ENCODE data around the gene CAMTA1. TPM values are rescaled to one million over a fixed set of nuclear protein-coding genes. Genes with fewer than 3 reads are reported as not detected.
A peak's percentile ranks its signal among the peaks of the same experiment; 100 is the strongest.

CAMTA1 gene
- total RNA-seq, 1 donor from 2014 or later, result 77.6 TPM

DNA sequence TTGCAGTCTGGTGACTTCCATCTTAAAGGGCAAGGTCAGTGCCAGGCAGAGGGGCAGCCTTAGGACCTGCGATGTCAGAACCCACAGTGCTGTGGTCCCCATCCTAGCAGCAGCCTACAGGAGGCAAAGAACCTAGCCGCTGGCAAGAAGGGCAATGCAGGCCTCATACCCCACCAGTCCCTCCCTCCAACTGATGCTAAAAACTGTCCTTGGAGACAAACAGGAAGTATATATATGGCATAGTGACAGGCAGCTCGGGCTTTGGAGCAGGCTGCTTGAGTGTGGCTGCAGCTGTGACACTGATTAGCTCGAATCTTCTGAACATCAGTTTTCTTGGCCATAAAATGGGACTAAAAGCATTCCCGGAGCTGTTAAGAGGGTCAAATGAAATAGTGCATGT lies 829.9 kb downstream of the CAMTA1 start:
- H3K36me3 Mint-ChIP-seq (ENCODE audit: low read depth, unreplicated experiment), result no peaks in the 10 kb centered on the region
- Histone ChIP-seq H3K9ac (ENCODE audit: low read length) (no peak overlapping the region), H3K27ac (ENCODE audit: low read depth, low read length) (no peak overlapping the region), H3K9me3 (ENCODE audit: insufficient read depth, low read depth, low read length) (no peaks in the 10 kb centered on the region), H3K4me3 (ENCODE audit: insufficient read depth, low read depth, low read length) (no peak overlapping the region), H4K20me1 (ENCODE audit: insufficient read depth, low read length) (no peaks in the 10 kb centered on the region), H3K4me1 (ENCODE audit: insufficient read depth, low read length) (no peaks in the 10 kb centered on the region), H3K36me3 (ENCODE audit: insufficient read depth, low read length) (no peaks in the 10 kb centered on the region), H2AFZ (ENCODE audit: low read depth, low read length) (no peak overlapping the region), H3K4me2 (ENCODE audit: low read length) (no peak overlapping the region), H3K27me3 (ENCODE audit: insufficient read depth, low read length) (peaks cover 2% of the 10 kb centered on the region), H3K79me2 (ENCODE audit: insufficient read depth, low read length) (no peaks in the 10 kb centered on the region)
- TF ChIP-seq EZH2 (IDR thresholded peaks at IDR 0.05; ENCODE audit: insufficient read depth, low read length), result no peak
- TF ChIP-seq, protein P1, sequence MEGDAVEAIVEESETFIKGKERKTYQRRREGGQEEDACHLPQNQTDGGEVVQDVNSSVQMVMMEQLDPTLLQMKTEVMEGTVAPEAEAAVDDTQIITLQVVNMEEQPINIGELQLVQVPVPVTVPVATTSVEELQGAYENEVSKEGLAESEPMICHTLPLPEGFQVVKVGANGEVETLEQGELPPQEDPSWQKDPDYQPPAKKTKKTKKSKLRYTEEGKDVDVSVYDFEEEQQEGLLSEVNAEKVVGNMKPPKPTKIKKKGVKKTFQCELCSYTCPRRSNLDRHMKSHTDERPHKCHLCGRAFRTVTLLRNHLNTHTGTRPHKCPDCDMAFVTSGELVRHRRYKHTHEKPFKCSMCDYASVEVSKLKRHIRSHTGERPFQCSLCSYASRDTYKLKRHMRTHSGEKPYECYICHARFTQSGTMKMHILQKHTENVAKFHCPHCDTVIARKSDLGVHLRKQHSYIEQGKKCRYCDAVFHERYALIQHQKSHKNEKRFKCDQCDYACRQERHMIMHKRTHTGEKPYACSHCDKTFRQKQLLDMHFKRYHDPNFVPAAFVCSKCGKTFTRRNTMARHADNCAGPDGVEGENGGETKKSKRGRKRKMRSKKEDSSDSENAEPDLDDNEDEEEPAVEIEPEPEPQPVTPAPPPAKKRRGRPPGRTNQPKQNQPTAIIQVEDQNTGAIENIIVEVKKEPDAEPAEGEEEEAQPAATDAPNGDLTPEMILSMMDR (IDR thresholded peaks at IDR 0.05; ENCODE audit: insufficient read depth, low read depth, low read length), result no peak
- H3K27ac Mint-ChIP-seq (ENCODE audit: unreplicated experiment), result no peak overlapping the region
- peaks cover 61% of the 10 kb centered on the region for H3K27me3 Mint-ChIP-seq (ENCODE audit: low read depth, unreplicated experiment)
- H3K9me3 Mint-ChIP-seq (ENCODE audit: unreplicated experiment), result no peaks in the 10 kb centered on the region
- H3K4me3 Mint-ChIP-seq (ENCODE audit: unreplicated experiment), result no peak overlapping the region
- peaks cover 5% of the 10 kb centered on the region for H3K4me1 Mint-ChIP-seq (ENCODE audit: low read depth, unreplicated experiment)
- no peak for FAIRE-seq
- DNase-seq (ENCODE audit: low read depth), result no peak

DNA sequence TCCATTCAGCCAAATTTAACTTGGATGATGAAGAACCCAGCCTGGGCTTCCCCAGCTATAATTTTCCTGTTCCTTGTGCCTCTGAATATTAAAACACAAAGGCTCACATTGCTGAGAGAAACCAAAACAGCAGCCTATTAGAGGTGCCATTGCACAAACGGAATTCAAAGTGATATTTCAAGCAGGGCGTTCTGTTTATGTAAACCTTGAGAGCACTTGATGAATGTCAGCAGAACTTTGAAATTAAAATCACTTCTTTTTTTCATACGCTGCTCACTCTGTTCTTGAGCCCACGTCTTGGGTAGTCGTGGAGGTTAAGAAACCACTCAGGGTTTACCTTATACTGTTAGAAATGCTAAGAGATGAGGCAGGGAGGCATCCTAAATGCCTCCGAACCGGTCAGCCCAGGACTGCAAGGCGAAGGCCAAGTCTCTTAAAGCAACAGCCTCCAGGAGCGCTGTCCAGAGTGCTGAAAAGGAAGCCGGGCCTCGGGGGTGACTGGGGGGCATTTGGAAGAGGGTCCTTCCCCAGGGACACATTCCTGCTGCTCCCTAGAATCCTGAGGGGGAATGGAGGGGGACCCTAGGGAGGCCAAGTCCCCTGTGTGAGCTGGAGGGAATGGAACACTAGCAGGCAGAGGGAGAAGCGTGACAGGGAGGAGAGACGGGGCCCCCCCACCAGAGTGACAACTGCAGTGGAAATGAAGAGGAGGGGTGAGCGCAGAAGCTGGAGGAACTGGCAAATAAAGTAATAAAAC lies 831.0 kb downstream of the CAMTA1 start:
- Histone ChIP-seq H2AFZ (ENCODE audit: low read depth, low read length) (no peak overlapping the region), H4K20me1 (ENCODE audit: insufficient read depth, low read length) (no peaks in the 10 kb centered on the region), H3K9me3 (ENCODE audit: insufficient read depth, low read depth, low read length) (no peaks in the 10 kb centered on the region), H3K4me3 (ENCODE audit: insufficient read depth, low read depth, low read length) (no peak overlapping the region), H3K4me2 (ENCODE audit: low read length) (no peak overlapping the region), H3K4me1 (ENCODE audit: insufficient read depth, low read length) (no peaks in the 10 kb centered on the region), H3K27me3 (ENCODE audit: insufficient read depth, low read length) (peaks cover 2% of the 10 kb centered on the region), H3K9ac (ENCODE audit: low read length) (no peak overlapping the region), H3K36me3 (ENCODE audit: insufficient read depth, low read length) (no peaks in the 10 kb centered on the region), H3K79me2 (ENCODE audit: insufficient read depth, low read length) (no peaks in the 10 kb centered on the region), H3K27ac (ENCODE audit: low read depth, low read length) (no peak overlapping the region)
- no peak overlapping the region for H3K4me3 Mint-ChIP-seq (ENCODE audit: unreplicated experiment)
- H3K36me3 Mint-ChIP-seq (ENCODE audit: low read depth, unreplicated experiment), result no peaks in the 10 kb centered on the region
- peak; percentile 10 for DNase-seq (ENCODE audit: low read depth)
- no peak overlapping the region for H3K27ac Mint-ChIP-seq (ENCODE audit: unreplicated experiment)
- peaks cover 68% of the 10 kb centered on the region for H3K27me3 Mint-ChIP-seq (ENCODE audit: low read depth, unreplicated experiment)
- TF ChIP-seq, protein P1 (IDR thresholded peaks at IDR 0.05; ENCODE audit: insufficient read depth, low read depth, low read length), result no peak
- no peak for TF ChIP-seq EZH2 (IDR thresholded peaks at IDR 0.05; ENCODE audit: insufficient read depth, low read length)
- H3K4me1 Mint-ChIP-seq (ENCODE audit: low read depth, unreplicated experiment), result peaks cover 5% of the 10 kb centered on the region
- FAIRE-seq, result no peak
- no peaks in the 10 kb centered on the region for H3K9me3 Mint-ChIP-seq (ENCODE audit: unreplicated experiment)

DNA sequence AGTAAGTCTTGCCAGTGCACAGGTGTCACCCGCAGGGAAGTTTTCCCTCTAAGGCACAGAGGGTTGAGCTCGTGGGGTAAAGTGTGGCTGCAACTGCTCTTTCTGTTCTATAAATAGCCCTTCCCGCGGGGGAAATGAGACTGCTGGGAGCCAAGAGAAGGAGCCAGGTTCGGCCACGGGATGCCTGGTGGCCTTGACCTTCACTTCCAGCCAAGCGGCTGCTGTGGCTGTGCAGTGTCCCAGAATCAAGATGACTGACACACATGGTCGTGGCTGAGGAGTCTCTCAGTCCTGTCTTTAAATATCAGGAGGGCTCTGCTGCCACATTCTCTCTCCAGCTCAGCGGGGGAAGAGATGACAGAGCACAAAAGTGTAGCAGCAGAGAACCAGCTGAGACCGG lies 831.7 kb downstream of the CAMTA1 start:
- Histone ChIP-seq H4K20me1 (ENCODE audit: insufficient read depth, low read length) (no peaks in the 10 kb centered on the region), H3K27ac (ENCODE audit: low read depth, low read length) (no peak overlapping the region), H3K4me2 (ENCODE audit: low read length) (no peak overlapping the region), H3K36me3 (ENCODE audit: insufficient read depth, low read length) (no peaks in the 10 kb centered on the region), H3K79me2 (ENCODE audit: insufficient read depth, low read length) (no peaks in the 10 kb centered on the region), H3K9me3 (ENCODE audit: insufficient read depth, low read depth, low read length) (no peaks in the 10 kb centered on the region), H3K4me3 (ENCODE audit: insufficient read depth, low read depth, low read length) (no peak overlapping the region), H3K4me1 (ENCODE audit: insufficient read depth, low read length) (no peaks in the 10 kb centered on the region), H3K27me3 (ENCODE audit: insufficient read depth, low read length) (peaks cover 4% of the 10 kb centered on the region), H3K9ac (ENCODE audit: low read length) (no peak overlapping the region), H2AFZ (ENCODE audit: low read depth, low read length) (no peak overlapping the region)
- Mint-ChIP-seq H3K36me3 (ENCODE audit: low read depth, unreplicated experiment) (no peaks in the 10 kb centered on the region), H3K4me3 (ENCODE audit: unreplicated experiment) (no peak overlapping the region), H3K4me1 (ENCODE audit: low read depth, unreplicated experiment) (peaks cover 8% of the 10 kb centered on the region), H3K9me3 (ENCODE audit: unreplicated experiment) (no peaks in the 10 kb centered on the region), H3K27ac (ENCODE audit: unreplicated experiment) (no peak overlapping the region), H3K27me3 (ENCODE audit: low read depth, unreplicated experiment) (peaks cover 67% of the 10 kb centered on the region)
- TF ChIP-seq, protein P1 (IDR thresholded peaks at IDR 0.05; ENCODE audit: insufficient read depth, low read depth, low read length), result no peak
- no peak for TF ChIP-seq EZH2 (IDR thresholded peaks at IDR 0.05; ENCODE audit: insufficient read depth, low read length)
- DNase-seq (ENCODE audit: low read depth), result no peak
- FAIRE-seq, result no peak

Measured in astrocyte (in vitro differentiated cells and primary cell).